Measurements from ENCODE around the gene CORO1C.

Gene CORO1C

DNA sequence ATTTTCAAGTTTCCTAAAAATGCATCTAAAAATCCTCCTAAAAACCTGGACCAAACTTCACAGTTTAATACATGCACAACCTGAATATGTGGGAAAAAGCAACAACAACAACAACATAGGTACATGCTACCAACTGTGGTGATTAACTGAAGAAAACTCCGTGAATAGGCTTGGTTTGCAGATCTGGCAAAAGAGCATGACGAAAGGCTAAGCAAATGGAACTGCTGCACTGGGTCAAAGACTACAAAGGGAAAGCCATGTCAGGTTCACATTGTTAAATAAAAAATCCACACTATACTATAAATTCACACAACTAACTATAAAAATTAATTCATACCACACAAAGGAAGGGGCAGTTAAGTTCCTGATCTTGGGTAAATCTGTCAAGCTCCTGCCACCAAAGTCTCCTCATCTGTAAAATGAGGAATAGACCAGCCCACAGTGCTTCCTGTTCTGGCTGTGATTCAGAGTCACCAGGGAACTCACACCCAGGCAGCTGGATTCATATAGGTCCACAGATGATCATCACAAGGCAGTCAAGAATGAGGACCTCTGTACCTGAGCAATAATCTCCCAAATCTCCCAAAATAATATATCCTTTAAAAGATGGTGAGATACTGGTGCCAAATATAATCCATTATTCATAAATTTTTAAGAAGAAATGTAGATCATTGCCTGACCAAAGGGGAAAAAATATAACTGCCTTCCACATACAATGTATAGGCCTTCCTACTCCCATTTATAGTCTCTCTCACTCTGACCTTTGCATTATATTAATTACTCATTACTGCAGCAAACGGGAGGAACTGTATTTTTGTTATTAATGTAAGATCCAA is 7.0 kb downstream of the CORO1C start:
- DNase-seq (ENCODE audit: low read depth) = peak; percentile 29

DNA sequence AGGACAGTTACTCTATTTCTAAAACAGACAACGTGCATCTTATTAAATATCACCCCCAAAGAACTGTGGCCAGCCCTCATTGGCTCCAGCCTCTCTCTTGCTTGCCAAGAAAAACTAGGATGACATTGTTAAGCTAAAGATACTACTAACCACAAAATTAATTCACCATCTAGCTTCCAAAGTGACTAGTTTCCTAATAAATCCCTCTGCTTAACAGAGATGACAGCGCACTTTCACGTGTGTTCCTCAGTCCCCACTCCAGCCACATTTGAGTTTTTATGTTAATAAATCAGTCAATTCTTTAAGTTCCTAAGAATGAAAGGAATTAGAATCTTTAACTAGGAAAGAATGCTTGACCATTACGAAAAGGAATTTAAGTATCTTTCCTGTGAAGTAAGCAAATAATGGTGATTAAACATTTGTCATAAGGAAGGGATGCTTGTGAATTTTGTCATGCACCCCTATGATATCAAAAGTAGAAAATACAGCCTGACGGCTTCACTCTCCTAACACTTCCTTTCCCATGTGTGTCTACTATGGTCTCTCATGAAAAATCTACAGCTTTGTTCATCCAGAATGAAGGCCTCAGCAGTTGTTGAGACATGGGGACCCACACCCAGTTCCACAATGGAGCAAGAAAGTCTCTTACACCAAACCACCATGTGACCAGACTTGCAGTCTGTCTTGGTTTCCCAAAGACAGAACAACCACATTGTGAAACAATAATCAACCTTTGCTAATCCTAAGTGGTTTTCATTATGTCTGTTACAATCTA is 8.1 kb downstream of the CORO1C start:
- DNase-seq (ENCODE audit: low read depth) = peak; percentile 89

DNA sequence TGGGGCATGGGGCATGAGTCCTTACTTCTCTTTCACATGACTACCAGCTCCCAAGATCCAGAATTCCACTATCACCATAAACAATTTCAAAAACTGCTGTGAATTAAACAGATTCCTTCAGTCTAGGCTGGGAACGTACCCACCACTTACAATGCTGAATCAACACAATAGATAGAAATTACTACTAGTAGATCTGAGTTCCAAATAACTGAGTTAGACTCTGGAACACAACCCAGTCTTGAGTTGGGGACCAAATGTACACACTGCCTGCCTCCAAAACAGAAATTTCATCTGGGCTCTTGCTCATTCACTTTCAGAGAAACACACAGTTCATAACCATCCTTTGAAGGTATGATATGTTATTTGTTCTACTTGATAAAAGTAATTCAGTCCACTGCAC is 8.9 kb downstream of the CORO1C start:
- peak; percentile 29 for DNase-seq (ENCODE audit: low read depth)

DNA sequence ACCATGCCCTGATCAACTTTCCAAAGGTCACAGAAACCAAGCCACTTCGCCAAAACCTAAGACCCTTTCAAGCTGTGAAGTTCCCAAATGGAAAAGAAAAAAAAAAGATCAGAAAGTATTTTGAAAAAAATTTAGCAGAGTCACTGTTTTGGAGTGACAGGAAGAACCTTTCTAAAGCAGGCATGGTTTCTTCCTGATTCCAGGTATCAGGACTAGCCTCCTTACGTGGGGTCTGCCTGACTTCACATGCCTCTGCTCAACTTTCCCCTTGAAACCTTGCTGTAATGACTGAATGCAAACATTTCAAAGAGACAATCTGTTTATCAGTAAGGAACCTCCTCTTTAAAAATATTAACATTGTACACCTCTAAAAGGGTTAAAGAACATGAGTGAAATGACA is 9.5 kb downstream of the CORO1C start:
- DNase-seq (ENCODE audit: low read depth) = no peak

DNA sequence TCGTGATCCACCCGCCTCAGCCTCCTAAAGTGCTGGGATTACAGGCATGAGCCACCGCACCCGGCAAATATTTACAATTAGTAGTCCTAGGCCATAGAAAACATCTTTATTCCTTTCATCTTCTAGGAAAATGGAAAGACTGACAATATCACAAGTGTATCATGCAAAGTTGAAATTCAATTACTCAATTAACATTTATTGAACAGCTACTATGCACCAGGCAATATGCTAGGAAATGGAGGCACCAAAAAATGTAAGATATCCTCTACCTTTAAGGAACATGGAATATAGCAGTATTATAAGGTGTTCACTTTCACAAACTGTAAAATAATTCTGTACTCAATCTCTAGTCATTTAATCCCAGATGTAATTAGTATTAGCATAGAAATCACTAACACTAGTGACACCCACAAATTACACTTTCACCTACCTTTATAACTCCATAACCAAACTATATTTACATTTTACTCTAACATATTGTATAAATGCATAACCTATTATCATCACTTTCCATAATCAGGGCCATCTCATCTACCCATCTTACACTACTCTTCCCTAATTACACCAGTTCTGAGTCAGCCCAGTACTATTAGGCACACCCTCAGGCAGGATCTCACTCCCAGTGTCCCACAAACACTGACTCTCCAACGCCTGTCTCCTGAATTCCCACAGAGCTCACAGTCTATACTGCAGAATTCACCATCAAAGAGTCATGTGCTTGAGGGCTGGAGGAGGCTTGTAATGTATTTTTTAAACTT is 10.4 kb downstream of the CORO1C start:
- DNase-seq (ENCODE audit: low read depth) = peak; percentile 56

DNA sequence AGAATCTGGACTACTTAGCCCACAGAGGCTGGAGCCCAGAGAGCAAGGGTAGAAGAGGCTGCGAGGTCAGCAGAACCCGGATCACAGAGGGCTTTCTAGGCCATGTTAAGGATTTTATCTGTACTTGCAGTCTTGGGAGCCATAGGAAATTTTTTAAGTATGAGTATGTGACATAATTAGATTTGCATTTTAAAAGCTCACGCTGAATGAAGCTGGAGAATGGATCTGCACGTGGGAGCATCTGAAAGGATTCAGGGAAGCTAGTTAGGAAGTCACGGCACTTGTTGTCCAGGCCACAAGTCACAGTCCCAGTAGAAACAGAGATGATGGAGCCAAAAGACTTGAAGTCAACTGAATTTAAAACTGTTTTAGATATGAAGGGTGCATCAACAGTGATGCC is 14.1 kb downstream of the CORO1C start:
- DNase-seq (ENCODE audit: low read depth) = no peak

DNA sequence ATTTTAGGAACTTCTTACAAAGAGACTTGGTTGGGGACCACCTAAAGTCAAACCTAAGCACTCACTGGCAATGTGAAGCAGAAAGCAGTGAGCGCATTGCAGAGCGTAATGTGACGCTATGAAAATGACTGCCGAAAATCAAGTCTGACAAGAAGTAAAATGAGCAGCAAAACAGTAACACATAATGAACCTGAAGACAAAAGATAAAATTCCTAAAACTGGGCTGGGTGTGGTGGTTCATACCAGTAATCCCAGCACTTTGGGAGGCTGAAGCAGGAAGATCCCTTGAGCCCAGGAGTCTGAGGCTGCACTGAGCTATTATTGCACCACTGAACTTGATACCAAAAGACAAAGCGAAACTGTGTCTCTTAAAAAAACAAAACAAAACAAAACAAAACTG is 16.5 kb downstream of the CORO1C start:
- no peak for DNase-seq (ENCODE audit: low read depth)

DNA sequence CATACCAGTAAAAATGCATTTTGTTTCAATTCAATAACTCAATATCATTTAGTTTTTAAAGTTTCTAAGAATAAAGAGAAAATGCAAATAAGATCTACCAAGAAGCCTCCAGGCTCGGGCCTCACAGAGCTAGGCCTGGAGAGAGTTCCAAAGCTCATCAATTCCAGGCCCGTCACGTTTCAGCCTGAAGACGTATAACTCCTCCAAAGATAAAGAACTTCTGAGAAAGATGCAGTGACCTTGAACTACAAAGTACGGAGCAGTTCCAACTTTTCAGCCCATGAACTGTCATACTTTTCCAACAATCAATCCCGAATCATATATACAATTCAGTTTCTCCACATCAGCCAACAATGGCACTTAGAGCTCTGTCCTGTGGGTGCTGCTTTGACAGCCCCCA is 17.8 kb downstream of the CORO1C start:
- peak; percentile 22 for DNase-seq (ENCODE audit: low read depth)

DNA sequence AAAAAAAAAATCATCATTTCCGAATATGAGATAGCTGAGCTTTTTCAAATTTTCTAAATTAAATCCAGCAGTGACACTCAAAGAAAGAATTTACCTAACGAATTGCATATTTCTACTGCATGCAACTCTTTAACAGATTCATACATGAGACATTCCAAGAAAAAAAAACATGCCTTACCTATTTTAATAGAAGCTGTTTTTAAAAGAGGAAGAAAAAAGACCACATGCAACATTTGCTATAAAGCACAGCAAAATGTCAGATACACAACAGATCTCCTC is 18.5 kb downstream of the CORO1C start:
- DNase-seq (ENCODE audit: low read depth) = no peak

DNA sequence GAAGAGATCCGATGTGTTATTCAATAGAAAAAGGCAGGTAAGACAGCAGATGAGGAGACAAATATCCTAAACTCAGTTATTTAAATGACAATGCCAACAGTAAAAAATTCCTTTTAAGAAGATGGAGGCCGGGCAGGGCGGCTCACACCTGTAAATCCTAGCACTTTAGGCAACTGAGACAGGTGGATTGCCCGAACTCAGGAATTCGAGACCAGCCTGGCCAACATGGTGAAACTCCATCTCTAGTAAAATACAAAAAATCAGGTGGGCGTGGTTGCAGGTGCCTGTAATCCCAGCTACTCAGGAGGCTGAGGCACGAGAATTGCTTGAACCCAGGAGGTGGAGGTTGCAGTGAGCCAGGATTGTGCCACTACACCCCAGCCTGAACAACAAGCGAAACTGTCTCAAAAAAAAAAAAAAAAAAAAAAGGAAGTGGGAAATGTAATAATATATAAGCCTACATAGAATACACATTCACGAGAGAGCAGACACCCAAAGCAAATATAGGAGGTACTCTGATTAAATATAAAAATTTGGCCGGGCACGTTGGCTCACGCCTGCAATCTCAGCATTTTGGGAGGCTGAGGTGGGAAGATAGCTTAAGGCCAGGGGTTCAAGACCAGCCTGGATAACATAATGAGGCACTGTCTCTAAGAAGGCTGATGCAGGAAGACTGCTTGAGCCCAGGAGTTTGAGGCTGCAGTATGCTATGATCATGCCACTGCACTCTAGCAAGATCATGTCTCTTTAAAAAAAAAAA is 19.0 kb downstream of the CORO1C start:
- no peak for DNase-seq (ENCODE audit: low read depth)

DNA sequence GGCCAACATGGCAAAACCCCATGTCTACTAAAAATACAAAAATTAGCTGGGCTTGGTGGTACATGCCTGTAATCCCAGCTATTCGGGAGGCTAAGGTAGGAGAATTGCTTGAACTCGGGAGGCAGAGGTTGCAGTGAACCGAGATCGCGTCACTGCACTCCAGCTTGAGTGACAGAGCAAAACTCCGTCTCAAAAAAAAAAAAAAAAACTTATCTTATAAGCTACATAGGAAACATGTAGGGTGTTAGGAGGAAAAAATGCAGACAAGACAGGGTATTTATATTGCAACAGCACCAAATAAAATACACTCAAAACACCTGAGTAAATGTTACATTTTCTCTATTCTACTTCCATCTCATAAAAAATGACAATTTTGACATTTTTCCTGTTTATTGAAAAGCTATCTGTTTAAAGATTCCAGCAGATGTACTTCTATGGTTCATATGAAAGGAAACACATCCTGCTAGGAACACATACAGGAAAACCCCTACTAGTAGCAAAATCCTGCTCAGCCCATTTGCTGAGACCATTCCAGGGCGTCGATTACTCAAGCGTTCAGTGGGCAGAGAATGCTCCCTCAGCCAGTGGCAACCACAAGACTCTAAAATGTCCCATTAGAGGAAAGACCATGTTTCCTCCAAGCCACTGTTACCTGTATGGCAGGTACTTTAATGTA is 19.7 kb downstream of the CORO1C start:
- no peak for DNase-seq (ENCODE audit: low read depth)

DNA sequence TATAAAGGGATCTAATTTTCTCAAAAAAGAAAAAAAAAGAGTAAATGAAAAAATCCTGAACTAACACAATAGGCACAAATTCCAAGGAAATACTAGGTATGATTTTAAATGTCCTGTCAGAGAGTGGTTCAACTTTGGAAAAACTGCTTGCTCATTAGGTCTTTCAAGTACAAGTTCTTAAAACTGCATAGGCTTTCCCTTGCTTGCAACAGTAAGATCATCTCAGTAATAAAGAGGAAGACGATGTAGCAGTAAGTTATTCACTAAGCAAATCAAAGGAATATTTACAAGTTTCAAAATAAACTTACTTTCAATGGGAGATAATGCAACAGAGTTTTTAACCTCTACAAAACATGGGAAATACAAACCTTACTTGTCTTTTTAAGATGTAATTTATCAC is 21.6 kb downstream of the CORO1C start:
- DNase-seq (ENCODE audit: low read depth) = no peak

DNA sequence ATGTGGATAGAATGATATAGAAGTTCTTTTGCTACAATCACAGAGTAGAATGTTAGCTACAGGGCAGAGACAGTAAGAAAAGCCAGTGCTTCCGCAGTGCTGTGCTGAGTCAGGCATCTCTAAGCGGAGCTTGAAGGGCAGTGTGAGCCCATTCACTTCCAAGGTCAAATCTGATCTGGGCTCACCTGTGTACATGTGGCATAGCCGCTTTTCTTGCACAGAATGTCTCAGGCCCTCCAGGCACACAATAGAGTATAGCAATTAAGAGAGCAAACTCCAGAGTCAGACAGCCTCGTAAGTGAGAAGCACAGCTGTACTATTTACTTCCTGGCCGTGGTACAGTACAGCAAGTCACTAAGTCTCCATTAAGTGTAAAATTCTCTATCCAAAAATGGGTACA is 26.8 kb downstream of the CORO1C start:
- no peak for DNase-seq (ENCODE audit: low read depth)

DNA sequence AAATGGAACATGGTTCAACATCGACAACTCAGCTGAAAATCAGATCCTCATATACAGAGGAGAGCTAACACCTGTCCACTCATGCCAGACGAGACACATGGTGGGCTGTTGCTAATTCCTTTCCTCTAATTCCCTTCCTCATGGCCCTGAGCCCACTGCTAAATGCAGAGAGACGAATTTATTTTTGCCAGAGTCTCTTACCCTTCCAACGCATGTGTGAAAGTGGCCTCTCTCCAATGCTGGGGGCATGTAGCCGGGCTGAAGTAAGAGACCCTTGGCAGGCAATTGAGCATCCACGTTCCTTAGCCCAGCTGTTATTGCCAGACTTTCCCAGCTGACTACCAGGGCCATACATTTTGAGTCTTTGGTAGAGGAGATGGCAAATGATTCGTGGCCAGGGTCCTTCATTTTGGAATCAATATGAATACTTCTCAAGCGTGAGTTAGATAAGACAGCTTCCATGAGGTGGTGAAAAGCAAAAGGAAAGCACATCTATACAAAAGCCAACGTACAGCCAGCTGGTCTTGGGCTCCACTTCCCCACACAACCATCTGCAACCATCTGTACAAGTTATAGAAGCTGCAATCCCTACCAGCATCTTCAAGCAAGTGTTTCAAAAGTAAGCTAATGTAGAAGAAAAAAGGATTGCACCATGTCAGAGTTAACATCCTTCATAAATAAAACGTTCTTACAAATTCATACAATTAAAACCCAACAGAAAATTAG is 28.6 kb downstream of the CORO1C start:
- no peak for DNase-seq (ENCODE audit: low read depth)

DNA sequence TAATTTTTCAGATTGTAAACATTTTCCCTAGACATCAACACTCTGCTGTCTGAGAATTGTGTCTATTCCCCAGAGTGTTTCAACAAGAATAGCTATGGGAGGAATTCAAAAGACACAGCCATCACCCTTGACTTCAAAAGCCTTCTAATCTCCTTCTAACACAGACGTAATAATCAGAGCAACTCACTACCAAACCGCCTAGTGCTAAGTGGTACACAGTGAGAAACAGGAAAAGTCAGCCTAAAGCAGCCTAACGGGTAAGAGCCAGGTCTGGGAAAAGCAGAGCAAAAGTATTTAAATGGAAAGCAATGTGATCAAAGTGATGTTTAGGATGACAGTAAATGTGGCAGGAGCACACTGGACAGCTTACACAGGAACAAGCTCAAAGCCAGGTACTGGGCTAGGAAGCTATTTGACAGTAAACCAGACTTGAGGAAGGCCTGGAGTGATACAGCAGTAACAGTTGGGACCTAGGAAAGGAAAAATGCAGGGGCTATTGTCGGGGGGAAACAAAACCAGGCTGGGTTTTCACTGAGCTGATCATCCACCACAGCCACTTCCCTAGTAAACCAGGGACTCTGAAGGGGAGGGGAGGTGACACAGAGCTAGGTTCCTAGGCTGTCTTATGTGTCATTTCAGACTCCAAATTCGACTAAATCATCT is 29.4 kb downstream of the CORO1C start:
- DNase-seq (ENCODE audit: low read depth) = peak; percentile 87

DNA sequence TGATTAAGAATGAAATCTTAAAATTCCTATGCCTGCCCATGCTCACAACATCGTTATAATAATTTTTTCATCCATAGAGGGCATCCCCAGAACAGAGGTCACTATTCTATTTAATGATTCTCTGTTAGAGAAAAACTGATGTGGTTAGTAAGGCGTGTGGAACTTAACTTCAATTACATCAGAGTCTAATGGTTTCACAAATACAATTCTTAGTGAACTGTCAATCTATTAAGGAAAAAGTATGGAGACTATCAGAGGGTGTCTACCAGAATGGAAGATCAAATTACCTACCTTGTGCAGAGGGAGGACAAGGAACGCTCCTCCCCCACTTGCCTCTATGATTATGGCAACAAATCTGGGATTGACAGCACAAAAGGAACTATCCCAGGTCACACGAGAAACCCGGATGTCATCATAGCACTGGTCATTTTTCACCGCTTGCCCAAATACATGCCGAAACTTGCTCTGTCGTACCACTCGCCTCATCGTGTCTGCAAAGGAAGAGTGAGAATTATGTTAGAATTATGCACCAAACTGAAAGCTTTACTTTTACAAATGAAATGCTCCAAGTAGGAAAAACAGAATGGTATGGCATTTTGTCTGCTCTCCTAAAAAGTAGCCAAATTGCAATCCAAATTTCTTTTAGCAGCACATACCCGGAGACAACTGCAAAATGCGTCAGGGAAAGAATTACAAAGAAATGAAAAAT is 30.3 kb downstream of the CORO1C start:
- DNase-seq (ENCODE audit: low read depth) = no peak

DNA sequence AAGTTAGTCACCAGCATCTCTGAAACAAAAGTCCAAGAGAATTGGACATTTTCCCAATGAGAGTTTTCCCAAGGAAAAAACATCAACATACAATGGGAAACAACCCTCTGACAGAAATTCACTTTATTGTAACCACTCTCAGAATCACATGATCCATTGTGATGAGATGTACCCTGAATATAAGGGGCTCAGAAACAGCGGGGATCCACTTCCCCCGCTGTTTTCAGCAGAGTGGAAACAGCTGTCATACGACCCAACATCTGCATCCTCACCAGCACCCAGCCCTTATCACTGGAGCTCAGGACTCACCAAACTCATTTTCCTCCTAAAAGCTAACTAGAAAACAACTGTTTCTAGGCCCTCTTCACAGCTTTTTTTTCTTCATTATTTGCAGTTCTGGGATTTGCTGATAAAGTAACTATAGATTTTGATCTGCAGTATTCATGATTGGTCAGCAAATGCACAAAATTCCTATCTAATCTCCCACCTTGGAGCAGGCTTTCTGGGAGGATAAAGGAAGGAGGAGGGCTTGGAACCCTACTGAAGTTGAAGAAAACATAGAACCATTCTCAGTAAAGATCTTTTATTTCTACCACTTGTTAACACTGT is 31.3 kb downstream of the CORO1C start:
- no peak for DNase-seq (ENCODE audit: low read depth)

DNA sequence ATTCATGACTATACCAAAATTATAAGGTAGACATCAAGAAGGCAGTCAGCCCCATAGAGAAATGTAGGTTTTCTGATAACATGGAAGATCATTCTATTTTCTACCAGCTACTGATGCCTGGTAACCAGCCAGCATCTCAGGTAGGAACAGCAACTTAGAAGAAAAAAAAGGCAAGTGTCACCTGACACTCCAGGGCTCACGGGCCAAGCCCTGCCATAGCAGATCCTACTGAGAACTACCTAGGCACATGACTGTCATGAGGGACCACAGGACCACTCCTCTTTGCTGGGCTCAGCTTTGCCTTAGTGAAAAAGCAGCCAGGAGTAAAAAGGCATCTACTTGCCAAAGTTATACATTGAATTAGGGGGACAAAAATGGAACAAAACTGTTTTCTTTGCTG is 33.4 kb downstream of the CORO1C start:
- no peak for DNase-seq (ENCODE audit: low read depth)

DNA sequence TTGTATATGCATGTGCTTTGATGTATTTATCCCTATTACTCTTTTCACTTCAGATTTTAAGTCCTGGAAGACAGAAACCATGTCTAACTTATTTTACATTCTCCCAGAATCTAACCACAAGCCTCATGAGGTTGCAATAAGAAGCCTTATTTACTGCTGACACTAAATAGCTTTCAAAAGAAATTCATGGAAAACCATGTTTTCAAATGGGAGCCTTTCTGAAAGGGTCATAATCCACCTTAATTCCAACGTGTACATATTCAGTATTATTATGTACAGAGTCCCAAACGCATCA is 34.4 kb downstream of the CORO1C start:
- DNase-seq (ENCODE audit: low read depth) = peak; percentile 58
